HG03442 (cell line): ENCODE measurements around the gene CDH13.

Source experiments
- ATAC-seq: cut with Tn5 transposase; IDR thresholded peaks from one replicate; pipeline ENCODE4 v1.9.1; 2021; ENCODE audit warnings: mild to moderate bottlenecking, moderate library complexity; ENCODE audit not compliant: unreplicated experiment

The CDH13 gene

GRCh38 chr16:82735673-82736091, 108.9 kb downstream of the CDH13 start:
- ATAC-seq = no peak

GRCh38 chr16:82736224-82736623, 109.5 kb downstream of the CDH13 start:
- no peak for ATAC-seq

GRCh38 chr16:82738699-82739098, 111.9 kb downstream of the CDH13 start:
- no peak for ATAC-seq

GRCh38 chr16:82741073-82741615, 114.4 kb downstream of the CDH13 start:
- no peak for ATAC-seq

- no peak for ATAC-seq
Observed at GRCh38 chr16:82744958-82745357, 118.2 kb downstream of the CDH13 start.

GRCh38 chr16:82748026-82748425, 121.3 kb downstream of the CDH13 start:
- no peak for ATAC-seq

GRCh38 chr16:82750068-82750467, 123.3 kb downstream of the CDH13 start:
- ATAC-seq = no peak

GRCh38 chr16:82751020-82751419, 124.3 kb downstream of the CDH13 start:
- ATAC-seq = no peak

GRCh38 chr16:82752172-82752571, 125.4 kb downstream of the CDH13 start:
- no peak for ATAC-seq

- ATAC-seq = no peak
Observed at GRCh38 chr16:82753821-82754220, 127.1 kb downstream of the CDH13 start.

GRCh38 chr16:82754716-82755513, 128.1 kb downstream of the CDH13 start:
- no peak for ATAC-seq

- no peak for ATAC-seq
Observed at GRCh38 chr16:82755570-82756282, 129.0 kb downstream of the CDH13 start.

GRCh38 chr16:82756283-82756599, 129.5 kb downstream of the CDH13 start:
- no peak for ATAC-seq

- ATAC-seq = no peak
Observed at GRCh38 chr16:82758406-82758805, 131.6 kb downstream of the CDH13 start.

GRCh38 chr16:82758904-82759303, 132.1 kb downstream of the CDH13 start:
- no peak for ATAC-seq

- ATAC-seq = no peak
Observed at GRCh38 chr16:82761236-82761635, 134.5 kb downstream of the CDH13 start.

GRCh38 chr16:82761858-82762257, 135.1 kb downstream of the CDH13 start:
- ATAC-seq = no peak

- ATAC-seq = no peak
Observed at GRCh38 chr16:82763371-82763770, 136.6 kb downstream of the CDH13 start.

- no peak for ATAC-seq
Observed at GRCh38 chr16:82767198-82767597, 140.4 kb downstream of the CDH13 start.

- no peak for ATAC-seq
Observed at GRCh38 chr16:82767808-82768207, 141.0 kb downstream of the CDH13 start.

- ATAC-seq = no peak
Observed at GRCh38 chr16:82769845-82770244, 143.1 kb downstream of the CDH13 start.

GRCh38 chr16:82772215-82772614, 145.4 kb downstream of the CDH13 start:
- ATAC-seq = no peak
